IMR-90 (cell line): ENCODE results near the gene ZGRF1.

Source experiments
- CTCF ChIP-seq: conservative IDR thresholded peaks from 2 replicates; pipeline ENCODE4 v1.5.1; 2012; ENCODE audit warnings: mild to moderate bottlenecking, low read depth, low read length, improper control_type of control experiment
- MXI1 ChIP-seq: IDR thresholded peaks from 2 replicates; pipeline ENCODE4 v1.6.1; 2012; ENCODE audit warnings: low read depth, mild to moderate bottlenecking, low read length, moderate library complexity, borderline replicate concordance

GRCh38 chr4:112651641-112652040 is 14.9 kb upstream of the ZGRF1 start:
- TF ChIP-seq CTCF, result no peak
- no peak for TF ChIP-seq MXI1
